IPS-15b (cell line): ENCODE results near the gene ZNF107.
"Not testable (repeated sequence)": the region's sequence is repeated elsewhere in the genome, so short reads cannot be mapped to it uniquely, and the experiment has no call there.

ENCODE experiments used
- H3K27me3 ChIP-seq: one replicate; pipeline ENCODE4 v1.6.1; 2013; ENCODE audit warnings: low read length; ENCODE audit not compliant: control insufficient read depth, insufficient read depth
- H3K36me3 ChIP-seq: one replicate; pipeline ENCODE4 v1.6.1; 2013; ENCODE audit warnings: low read length; ENCODE audit not compliant: control insufficient read depth, insufficient read depth
- H3K4me1 ChIP-seq: one replicate; pipeline ENCODE4 v1.6.1; 2013; ENCODE audit warnings: mild to moderate bottlenecking, low read length; ENCODE audit not compliant: control insufficient read depth, insufficient read depth
- H3K4me3 ChIP-seq: one replicate; pipeline ENCODE4 v1.5.1; 2013; ENCODE audit warnings: low read depth, low read length
- H3K9ac ChIP-seq: one replicate; pipeline ENCODE4 v1.6.1; 2013; ENCODE audit warnings: low read depth, mild to moderate bottlenecking, low read length
- H3K9me3 ChIP-seq: one replicate; pipeline ENCODE4 v1.6.1; 2013; ENCODE audit warnings: mild to moderate bottlenecking, low read length; ENCODE audit not compliant: control insufficient read depth, insufficient read depth

The ZNF107 gene

GRCh38 chr7:64738953-64739352 is 73.0 kb downstream of the ZNF107 start:
- not testable (repeated sequence) for H3K27me3 ChIP-seq, H3K9me3 ChIP-seq, H3K4me1 ChIP-seq, H3K4me3 ChIP-seq, H3K36me3 ChIP-seq, H3K9ac ChIP-seq

GRCh38 chr7:64744680-64745079 is 78.7 kb downstream of the ZNF107 start:
- no peaks in the 10 kb centered on the region for H3K36me3 ChIP-seq
- no peak overlapping the region for H3K9ac ChIP-seq
- H3K27me3 ChIP-seq: no peaks in the 10 kb centered on the region
- H3K9me3 ChIP-seq: peaks cover 11% of the 10 kb centered on the region
- H3K4me1 ChIP-seq: no peaks in the 10 kb centered on the region
- no peak overlapping the region for H3K4me3 ChIP-seq

GRCh38 chr7:64747802-64748201 is 81.9 kb downstream of the ZNF107 start:
- H3K9me3 ChIP-seq: peaks cover 7% of the 10 kb centered on the region
- H3K36me3 ChIP-seq: no peaks in the 10 kb centered on the region
- H3K27me3 ChIP-seq: no peaks in the 10 kb centered on the region
- H3K9ac ChIP-seq: no peak overlapping the region
- H3K4me3 ChIP-seq: no peak overlapping the region
- H3K4me1 ChIP-seq: no peaks in the 10 kb centered on the region

GRCh38 chr7:64753032-64753431 is 87.1 kb downstream of the ZNF107 start:
- H3K4me3 ChIP-seq: no peak overlapping the region
- H3K9ac ChIP-seq: no peak overlapping the region
- H3K9me3 ChIP-seq: no peaks in the 10 kb centered on the region
- H3K4me1 ChIP-seq: no peaks in the 10 kb centered on the region
- no peaks in the 10 kb centered on the region for H3K27me3 ChIP-seq
- H3K36me3 ChIP-seq: no peaks in the 10 kb centered on the region

GRCh38 chr7:64755865-64756264 is 89.9 kb downstream of the ZNF107 start:
- Histone ChIP-seq H3K4me1 (no peaks in the 10 kb centered on the region), H3K9me3 (no peaks in the 10 kb centered on the region), H3K4me3 (no peak overlapping the region), H3K27me3 (no peaks in the 10 kb centered on the region), H3K36me3 (no peaks in the 10 kb centered on the region), H3K9ac (no peak overlapping the region)

- H3K9ac ChIP-seq: no peak overlapping the region
- no peaks in the 10 kb centered on the region for H3K27me3 ChIP-seq
- H3K4me3 ChIP-seq: no peak overlapping the region
- H3K36me3 ChIP-seq: no peaks in the 10 kb centered on the region
- peaks cover 5% of the 10 kb centered on the region for H3K9me3 ChIP-seq
- no peaks in the 10 kb centered on the region for H3K4me1 ChIP-seq
Observed at GRCh38 chr7:64758151-64758550, 92.2 kb downstream of the ZNF107 start.
